Sigmoid colon (tissue), 7 donors: ENCODE measurements around the gene SIM1. TPM values are rescaled to one million over a fixed set of nuclear protein-coding genes. Genes with fewer than 3 reads are reported as not detected.

Experiments
- DNase-seq: peaks from one replicate; pipeline ENCODE4 v3.0.0-alpha.2; 2019
- H3K27ac ChIP-seq, 4 donors: fragments of 200-600 bp; sonication (generic); one replicate each; pipeline ENCODE4 v1.5.1; 2016 to 2019; ENCODE audit warnings: mild to moderate bottlenecking in 1 of 4
- H3K27me3 ChIP-seq, 3 donors: fragments of 200-600 bp; sonication (generic); one replicate each; pipeline ENCODE4 v1.5.1; 2019; ENCODE audit warnings: mild to moderate bottlenecking in 1 of 3
- H3K36me3 ChIP-seq, 4 donors: fragments of 200-600 bp; sonication (generic); one replicate each; pipeline ENCODE4 v1.5.1; 2016 to 2019
- H3K4me1 ChIP-seq, 4 donors: fragments of 200-600 bp; sonication (generic); one replicate each; pipeline ENCODE4 v1.5.1; 2017 to 2019
- H3K4me3 ChIP-seq, 4 donors: fragments of 200-600 bp; sonication (generic); one replicate each; pipeline ENCODE4 v1.5.1; 2017 to 2019; ENCODE audit warnings: mild to moderate bottlenecking in 2 of 4, moderate library complexity in 1 of 4
- H3K9me3 ChIP-seq, 4 donors: fragments of 200-600 bp in 3 of 4; sonication (generic) in 3 of 4; one replicate each; pipeline versions ENCODE4 v1.5.1 to v1.6.1; 2013 to 2019
- EP300 ChIP-seq, 4 donors: sonication (generic); formaldehyde crosslinking; IDR thresholded peaks; one replicate each; pipeline ENCODE4 v1.6.1; 2017; ENCODE audit warnings: antibody characterized with exemption in 4 of 4
- POLR2A ChIP-seq, 2 donors: fragments of 450-650 bp; IDR thresholded peaks; one replicate each; pipeline ENCODE4 v1.6.1; 2016; ENCODE audit warnings: antibody characterized with exemption in 2 of 2, mild to moderate bottlenecking in 2 of 2, moderate library complexity in 2 of 2
- POLR2AphosphoS5 ChIP-seq, 4 donors: sonication (generic); formaldehyde crosslinking; IDR thresholded peaks; one replicate each; pipeline ENCODE4 v1.6.1; 2017; ENCODE audit warnings: antibody characterized with exemption in 4 of 4
- WGBS, 2 donors: extraction: QIAGEN DNeasy Blood & Tissue Kit; methylation state at CpG; one replicate each; pipeline ENCODE4 v1.1.7; 2013; 5-methylcytosine and 5-hydroxymethylcytosine counted together
- intact Hi-C: fragments of 100-400 bp; cut with DNase I; formaldehyde crosslinking; loops from one replicate; pipeline ENCODE4 v1.15.1; 2023
- polyA plus RNA-seq, 3 donors: library from polyadenylated mRNA; stranded (reverse); fragments of 200-250 nt; gene quantifications; one replicate each; pipeline ENCODE4 v1.2.3, GENCODE V29; 2013
- total RNA-seq, 4 donors: library from RNA; depleted of rRNA; stranded (reverse); fragments of >200 nt; gene quantifications; one replicate each; pipeline ENCODE4 v1.1.0, GENCODE V29; 2016
- TF ChIP-seq, protein P1 (sequence below), 4 experiments: fragments of 450-650 bp in 3 of 4; fragments of 200-600 bp in 1 of 4; IDR thresholded peaks; one replicate each; pipeline ENCODE4 v1.5.1; 2016 to 2019; ENCODE audit warnings: antibody characterized with exemption in 4 of 4, mild to moderate bottlenecking in 3 of 4, moderate library complexity in 2 of 4
- donor health status: healthy with polysubstance abuse.
- donor health status: Bipolar disorder and iron deficiency.
- donor health status: healthy.

The SIM1 gene
- total and polyA plus RNA-seq, 7 donors, result not detected

DNA sequence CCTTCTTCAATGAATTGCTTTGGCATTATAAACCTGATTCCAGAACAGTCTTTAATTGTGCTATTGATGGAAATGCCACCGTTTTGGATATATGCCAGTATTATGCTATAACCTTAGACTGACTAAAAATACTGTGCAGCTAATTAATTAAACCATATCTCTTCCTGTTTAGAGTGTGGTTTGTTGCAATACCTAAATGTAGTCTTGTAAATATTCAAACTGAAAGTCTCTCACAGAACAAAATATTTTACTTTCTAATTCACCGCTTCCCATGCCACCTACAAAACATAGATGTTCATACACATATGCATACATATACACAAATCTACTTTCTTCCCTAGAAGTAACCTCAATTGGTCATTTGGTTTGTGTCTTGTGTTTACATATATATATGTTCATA is 126.6 kb downstream of the SIM1 start:
- TF ChIP-seq POLR2A (IDR thresholded peaks at IDR 0.05), result no peak
- intact Hi-C loops, result no loop called here
- 81 to 85% methylated on average over 2 of the region's 2 CpGs for WGBS, 2 donors

DNA sequence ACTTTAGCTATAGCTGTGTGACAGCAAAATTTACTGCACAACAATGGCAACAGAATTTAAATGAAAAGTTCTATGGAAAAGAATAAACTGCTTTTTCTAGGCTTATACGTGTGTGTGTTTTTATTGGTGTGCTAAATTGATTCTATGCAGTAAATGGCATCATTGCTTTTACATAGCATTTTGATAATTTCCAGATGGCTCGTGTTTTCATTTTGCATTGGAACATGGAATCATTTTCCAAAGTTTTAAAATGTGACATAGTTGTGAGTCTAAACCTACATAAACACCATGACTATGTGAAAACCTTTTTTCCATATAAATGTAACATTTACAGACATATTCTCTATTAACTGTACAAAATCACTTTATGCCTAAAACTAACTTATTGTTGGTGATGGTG is 127.8 kb downstream of the SIM1 start:
- H3K27ac ChIP-seq, result no peak overlapping the region
- no peaks in the 10 kb centered on the region for H3K36me3 ChIP-seq
- H3K27me3 ChIP-seq, result no peaks in the 10 kb centered on the region
- no peaks in the 10 kb centered on the region for H3K4me1 ChIP-seq
- no peak overlapping the region for H3K4me3 ChIP-seq
- WGBS, 2 donors, result 23 to 61% methylated on average over 2 of the region's 2 CpGs
- no peak for TF ChIP-seq POLR2AphosphoS5 (IDR thresholded peaks at IDR 0.05)
- TF ChIP-seq, protein P1, sequence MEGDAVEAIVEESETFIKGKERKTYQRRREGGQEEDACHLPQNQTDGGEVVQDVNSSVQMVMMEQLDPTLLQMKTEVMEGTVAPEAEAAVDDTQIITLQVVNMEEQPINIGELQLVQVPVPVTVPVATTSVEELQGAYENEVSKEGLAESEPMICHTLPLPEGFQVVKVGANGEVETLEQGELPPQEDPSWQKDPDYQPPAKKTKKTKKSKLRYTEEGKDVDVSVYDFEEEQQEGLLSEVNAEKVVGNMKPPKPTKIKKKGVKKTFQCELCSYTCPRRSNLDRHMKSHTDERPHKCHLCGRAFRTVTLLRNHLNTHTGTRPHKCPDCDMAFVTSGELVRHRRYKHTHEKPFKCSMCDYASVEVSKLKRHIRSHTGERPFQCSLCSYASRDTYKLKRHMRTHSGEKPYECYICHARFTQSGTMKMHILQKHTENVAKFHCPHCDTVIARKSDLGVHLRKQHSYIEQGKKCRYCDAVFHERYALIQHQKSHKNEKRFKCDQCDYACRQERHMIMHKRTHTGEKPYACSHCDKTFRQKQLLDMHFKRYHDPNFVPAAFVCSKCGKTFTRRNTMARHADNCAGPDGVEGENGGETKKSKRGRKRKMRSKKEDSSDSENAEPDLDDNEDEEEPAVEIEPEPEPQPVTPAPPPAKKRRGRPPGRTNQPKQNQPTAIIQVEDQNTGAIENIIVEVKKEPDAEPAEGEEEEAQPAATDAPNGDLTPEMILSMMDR (IDR thresholded peaks at IDR 0.05), result no peak
- TF ChIP-seq POLR2A (IDR thresholded peaks at IDR 0.05), result no peak
- no peak for TF ChIP-seq EP300 (IDR thresholded peaks at IDR 0.05)
- no peak for DNase-seq
- intact Hi-C loops, result no loop called here
- H3K9me3 ChIP-seq, result no peaks in the 10 kb centered on the region

More for the DNA sequence above, 126.6 kb downstream of the SIM1 start:
- Histone ChIP-seq H3K9me3 (no peaks in the 10 kb centered on the region), H3K27ac (no peak overlapping the region), H3K4me1 (no peaks in the 10 kb centered on the region), H3K4me3 (no peak overlapping the region), H3K27me3 (no peaks in the 10 kb centered on the region), H3K36me3 (no peaks in the 10 kb centered on the region)
- DNase-seq, result no peak

DNA sequence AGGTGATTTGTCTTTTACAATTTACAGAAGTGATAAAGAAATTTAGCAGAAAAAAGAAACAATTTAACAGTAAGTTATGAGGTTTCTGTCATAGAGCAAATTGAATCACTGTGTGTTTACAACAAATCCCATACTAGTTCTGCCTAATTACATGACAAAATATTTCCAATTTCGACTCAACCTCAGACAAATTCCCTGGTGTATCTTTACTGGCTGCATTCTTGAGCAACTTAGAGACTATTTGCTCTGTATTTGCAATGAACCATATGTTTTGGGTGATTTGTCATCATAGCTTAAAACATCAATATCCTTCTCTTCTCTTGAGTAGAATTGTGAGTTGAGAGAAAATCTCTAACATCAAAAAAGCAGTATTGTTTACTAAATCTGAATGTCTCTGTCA is 128.7 kb downstream of the SIM1 start:
- TF ChIP-seq EP300 (IDR thresholded peaks at IDR 0.05) (no peak), POLR2AphosphoS5 (IDR thresholded peaks at IDR 0.05) (no peak), POLR2A (IDR thresholded peaks at IDR 0.05) (no peak)
- TF ChIP-seq, protein P1 (IDR thresholded peaks at IDR 0.05), result no peak
- no peak for DNase-seq
- Histone ChIP-seq H3K4me1 (no peaks in the 10 kb centered on the region), H3K27ac (no peak overlapping the region), H3K36me3 (no peaks in the 10 kb centered on the region), H3K4me3 (no peak overlapping the region), H3K27me3 (no peaks in the 10 kb centered on the region), H3K9me3 (no peaks in the 10 kb centered on the region)
- 32 to 48% methylated on average over 1 of the region's 1 CpG for WGBS, 2 donors
- intact Hi-C loops, result no loop called here
